Uterus (tissue), 2 donors: ENCODE results near the gene P2RY2.

ENCODE experiments used
- CTCF ChIP-seq, 4 experiments: fragments of 200-600 bp in 2 of 4; fragments of 450-650 bp in 2 of 4; sonication (generic) in 2 of 4; IDR thresholded peaks; one replicate each; pipeline ENCODE4 v1.5.1; 2016 to 2019; ENCODE audit warnings: antibody characterized with exemption in 4 of 4, mild to moderate bottlenecking in 2 of 4, moderate library complexity in 1 of 4
- POLR2A ChIP-seq, 2 donors: fragments of 450-650 bp; IDR thresholded peaks; one replicate each; pipeline ENCODE4 v1.6.1; 2016; ENCODE audit warnings: antibody characterized with exemption in 2 of 2, mild to moderate bottlenecking in 1 of 2, moderate library complexity in 1 of 2

GRCh38 chr11:73258104-73259035 is 40.3 kb downstream of the P2RY2 start:
- no peak for TF ChIP-seq CTCF (IDR thresholded peaks at IDR 0.05)
- TF ChIP-seq POLR2A (IDR thresholded peaks at IDR 0.05), result no peak
